GM19397 (cell line): Measurements from ENCODE around the gene SERPINA5.

Experiments used
- ATAC-seq: cut with Tn5 transposase; IDR thresholded peaks from one replicate; pipeline ENCODE4 v1.9.1; 2021; ENCODE audit warnings: mild to moderate bottlenecking, moderate library complexity; ENCODE audit not compliant: unreplicated experiment

The SERPINA5 gene

DNA sequence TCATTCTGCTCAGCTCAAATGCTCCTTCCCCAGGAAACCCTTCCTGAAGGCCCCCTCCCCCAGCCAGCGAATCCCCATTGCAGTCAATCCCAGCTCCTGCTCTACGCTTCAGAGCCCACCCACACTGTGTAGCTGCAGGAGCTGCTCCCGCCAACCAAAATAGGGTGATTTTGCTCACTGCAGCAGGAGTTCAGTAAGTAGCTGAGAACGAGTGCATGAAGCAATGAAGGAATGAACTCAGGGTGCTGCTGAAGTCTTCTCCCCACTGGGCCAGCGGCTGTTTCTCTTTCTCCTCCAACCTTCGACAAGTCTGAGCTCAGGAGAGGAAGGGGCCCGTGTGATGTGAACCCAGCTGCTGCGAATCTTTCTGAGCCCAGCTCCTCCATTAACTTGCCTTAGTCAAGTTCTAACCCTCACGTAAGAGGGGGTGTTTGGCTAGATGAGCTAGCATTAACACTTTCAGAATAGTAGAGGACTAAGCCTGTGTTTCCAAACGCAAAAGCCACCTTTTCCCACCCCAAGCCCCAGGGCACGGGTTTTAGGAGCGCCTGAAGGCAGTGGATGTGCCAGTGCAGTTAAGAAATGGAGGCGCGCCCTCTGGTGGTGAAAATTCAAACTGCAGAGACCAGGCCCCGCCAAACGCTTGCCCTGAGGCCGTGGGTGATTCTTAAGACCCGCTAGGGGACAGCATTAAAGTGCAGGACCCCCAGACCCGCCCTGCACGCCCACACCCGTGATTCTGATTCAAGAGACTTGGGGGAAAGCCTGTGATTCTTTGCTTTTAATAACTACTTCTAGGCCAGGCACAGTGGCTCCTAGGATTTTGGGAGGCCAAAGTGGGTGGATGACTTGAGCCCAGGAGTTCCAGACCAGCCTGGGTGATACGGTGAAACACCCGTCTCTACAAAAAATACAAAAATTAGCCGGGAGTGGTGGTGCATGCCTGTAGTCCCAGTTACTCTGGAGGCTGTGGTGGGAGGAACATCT is 31.9 kb upstream of the SERPINA5 start:
- no peak for ATAC-seq

GRCh38 chr14:94550041-94550440 is 31.2 kb upstream of the SERPINA5 start:
- no peak for ATAC-seq

DNA sequence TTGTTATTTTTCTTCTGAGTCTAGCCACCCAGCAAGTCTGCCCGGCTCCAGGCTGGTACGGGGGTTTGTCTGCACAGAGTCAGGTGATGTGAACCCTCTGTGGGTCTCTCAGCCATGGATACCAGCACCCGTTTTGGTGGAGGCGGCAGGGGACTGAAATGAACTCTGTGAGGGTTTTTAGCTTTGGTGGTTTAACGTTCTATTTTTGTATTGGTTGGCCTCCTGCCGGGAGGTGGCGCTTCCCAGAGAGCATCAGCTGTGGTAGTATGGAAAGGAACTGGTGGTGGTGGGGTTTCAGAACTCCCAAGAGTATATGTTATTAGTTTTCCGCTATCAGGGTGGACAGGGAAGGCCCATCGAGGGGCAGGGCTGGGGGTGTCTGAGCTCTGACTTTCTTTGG is 25.2 kb upstream of the SERPINA5 start:
- no peak for ATAC-seq

DNA sequence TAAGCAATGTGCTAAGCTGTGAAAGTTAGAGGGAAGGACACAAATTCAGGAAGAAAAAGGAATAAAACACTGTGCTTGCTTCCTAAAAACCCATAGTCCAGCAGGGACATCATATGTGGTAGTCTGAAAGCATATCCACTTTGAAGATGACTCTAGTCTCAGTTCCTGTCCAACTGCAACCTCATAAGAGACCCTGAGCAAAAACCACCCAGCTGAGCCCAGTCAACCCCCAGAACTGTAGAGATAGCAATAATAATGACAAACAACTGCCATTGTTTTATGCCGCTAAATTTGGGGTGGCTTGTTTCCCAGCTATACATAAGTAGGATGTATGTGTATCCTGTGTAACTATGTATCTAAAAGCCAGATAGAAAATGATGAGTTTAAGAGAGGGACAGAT is 23.9 kb upstream of the SERPINA5 start:
- ATAC-seq, result no peak

DNA sequence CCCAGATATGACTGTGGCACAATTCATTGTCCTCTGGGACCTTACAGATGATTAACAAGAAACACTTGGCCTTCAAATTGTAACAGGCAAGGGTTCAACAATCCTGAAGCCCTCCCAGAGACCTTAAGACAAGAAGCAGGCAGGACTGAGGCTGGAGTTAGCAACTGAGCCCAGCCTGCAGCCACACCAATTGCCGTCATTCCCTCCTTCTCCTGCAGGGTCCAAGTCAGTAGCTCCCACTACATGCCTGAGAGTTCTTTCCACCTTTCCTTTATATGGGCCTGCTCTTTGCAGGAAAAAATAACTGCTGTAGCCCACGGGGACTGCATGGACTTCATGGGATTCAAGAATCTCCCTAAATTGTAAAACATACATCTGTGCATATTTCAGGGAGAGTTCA is 22.4 kb upstream of the SERPINA5 start:
- no peak for ATAC-seq

DNA sequence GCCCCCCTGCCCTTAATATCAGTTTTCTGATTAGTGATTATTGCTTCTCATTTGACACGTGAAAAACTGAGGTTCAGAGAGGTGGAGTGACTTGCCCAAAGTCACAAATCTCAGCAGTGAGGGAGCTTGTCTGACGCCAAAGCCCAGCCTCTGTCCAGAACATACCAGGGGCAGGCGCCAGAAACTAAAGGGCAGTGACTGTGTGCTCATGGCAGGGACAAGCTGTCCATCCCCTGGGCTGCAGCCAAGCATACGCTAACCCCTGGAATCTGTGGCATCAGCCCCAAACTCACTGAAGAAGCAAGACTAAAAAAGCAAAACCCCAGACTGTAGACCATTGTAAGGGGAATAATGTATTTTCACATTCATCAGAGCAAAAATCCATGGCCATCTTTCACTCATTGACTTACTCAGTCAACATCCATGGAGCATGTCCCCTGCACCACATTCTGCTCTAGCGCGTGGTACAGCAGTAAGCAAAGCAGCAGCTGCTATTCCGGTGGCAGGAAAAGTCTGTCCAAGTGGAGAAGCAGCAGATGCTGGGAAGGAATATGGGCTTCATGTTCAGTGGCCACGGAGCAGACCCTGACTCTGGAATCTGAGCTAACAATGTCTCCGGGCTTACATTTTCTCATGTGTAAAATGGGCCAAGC is 21.5 kb upstream of the SERPINA5 start:
- no peak for ATAC-seq

GRCh38 chr14:94560291-94560665 is 20.9 kb upstream of the SERPINA5 start:
- ATAC-seq, result no peak

DNA sequence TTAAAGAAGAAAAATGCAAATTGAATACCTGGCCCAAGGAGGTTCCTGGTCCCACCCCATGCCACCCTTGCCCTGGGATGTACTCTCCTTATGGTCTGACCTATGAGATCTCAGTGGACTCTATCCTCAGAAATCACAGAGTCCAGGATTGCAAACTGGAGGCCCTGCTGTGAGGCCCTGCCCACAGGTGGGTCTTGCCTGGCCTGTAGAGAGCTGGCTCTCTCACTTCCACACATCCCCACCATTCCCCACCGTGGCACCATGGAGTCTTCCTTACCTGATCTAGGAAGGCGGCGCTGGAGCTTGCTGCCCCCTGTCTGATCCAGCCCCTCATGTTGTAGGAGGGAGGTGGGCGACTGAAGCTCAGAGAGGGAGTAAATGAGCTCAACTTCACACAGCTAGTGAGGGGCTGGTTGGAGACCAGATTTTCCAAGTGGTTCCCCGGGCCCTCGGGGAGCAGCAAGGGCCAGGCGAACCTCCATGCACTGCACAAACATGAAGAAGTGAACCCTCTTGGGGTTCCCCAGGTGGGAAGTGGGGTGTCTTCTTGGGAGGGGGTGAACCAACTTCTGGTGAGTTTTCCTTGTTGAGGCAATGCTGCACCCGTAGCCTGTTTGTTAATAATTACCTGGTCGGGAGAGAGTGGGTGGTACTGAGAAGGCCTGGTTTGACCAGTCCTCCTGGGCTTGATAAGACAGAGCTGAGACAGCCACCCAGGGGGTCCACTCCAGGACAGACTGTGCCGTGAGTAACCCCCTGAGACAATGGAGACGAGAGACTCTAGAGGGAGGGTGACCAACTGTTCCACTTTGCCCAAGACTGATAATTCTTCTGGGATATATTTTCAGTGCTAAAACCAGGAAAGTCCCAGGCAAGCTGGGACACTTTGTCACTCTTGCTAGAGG is 20.2 kb upstream of the SERPINA5 start, which contains the start of gene SERPINA4:
TSS of gene SERPINA4 (plus strand) at position 692 of the 905 bp plus-strand sequence. CDS start 2,041 bp downstream, outside the sequence.
- ATAC-seq, result no peak

DNA sequence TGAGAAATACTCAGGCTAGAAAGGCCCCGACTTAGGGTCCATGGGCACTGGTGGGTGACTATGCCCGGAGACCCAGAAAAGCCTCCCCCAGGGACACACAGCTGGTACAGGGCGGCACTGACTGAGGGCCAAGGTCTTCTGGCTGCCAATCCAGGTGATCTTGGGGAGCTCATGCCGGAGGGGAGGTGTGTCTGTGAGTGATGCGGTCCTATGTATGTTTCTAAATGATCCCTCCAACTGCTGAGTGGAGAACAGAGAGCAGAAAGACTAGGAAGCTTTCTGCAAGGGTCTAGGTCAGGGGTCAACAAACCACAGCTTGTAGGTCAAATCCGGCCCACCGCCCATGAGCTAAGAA is 19.6 kb upstream of the SERPINA5 start:
- ATAC-seq, result no peak

DNA sequence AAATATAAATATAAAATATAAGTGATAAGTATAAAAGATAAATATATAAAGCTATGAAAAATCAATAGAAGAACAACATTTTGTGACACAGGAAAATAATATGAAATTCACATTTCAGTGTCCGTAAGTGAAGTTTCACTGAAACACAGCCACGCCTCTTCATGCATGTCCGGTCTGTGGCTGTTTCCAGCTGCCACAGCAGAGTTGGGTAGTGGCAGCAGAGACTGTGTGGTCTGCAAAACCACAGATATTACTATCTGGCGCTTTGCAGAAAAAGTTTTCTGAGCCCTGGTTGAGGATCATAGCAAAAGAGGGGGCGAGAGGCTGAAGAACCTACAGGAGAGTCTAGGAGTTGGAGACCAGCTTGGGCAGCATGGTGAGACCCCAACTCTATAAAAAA is 19.2 kb upstream of the SERPINA5 start:
- no peak for ATAC-seq

- ATAC-seq, result no peak
These were observed 18.0 kb upstream of the SERPINA5 start for GRCh38 chr14:94562941-94563883.

GRCh38 chr14:94564381-94564780 is 16.8 kb upstream of the SERPINA5 start:
- ATAC-seq, result no peak

DNA sequence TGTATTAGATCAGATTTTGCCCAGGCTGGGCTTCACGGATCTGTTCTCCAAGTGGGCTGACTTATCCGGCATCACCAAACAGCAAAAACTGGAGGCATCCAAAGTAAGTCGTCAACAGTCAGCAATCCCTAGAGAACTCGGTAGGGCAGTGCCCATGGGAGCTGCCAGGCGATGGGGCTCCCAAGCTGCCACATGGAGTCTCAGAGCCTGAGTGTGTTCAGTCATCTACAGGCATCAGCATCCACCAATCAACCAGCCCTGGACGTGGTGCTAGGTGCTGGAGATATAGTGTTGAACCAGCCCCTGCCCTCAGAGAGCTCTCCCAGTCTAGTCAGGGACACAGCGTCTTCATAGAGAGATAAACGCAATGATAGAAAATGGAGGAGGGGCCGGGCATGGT is 13.0 kb upstream of the SERPINA5 start:
- no peak for ATAC-seq

DNA sequence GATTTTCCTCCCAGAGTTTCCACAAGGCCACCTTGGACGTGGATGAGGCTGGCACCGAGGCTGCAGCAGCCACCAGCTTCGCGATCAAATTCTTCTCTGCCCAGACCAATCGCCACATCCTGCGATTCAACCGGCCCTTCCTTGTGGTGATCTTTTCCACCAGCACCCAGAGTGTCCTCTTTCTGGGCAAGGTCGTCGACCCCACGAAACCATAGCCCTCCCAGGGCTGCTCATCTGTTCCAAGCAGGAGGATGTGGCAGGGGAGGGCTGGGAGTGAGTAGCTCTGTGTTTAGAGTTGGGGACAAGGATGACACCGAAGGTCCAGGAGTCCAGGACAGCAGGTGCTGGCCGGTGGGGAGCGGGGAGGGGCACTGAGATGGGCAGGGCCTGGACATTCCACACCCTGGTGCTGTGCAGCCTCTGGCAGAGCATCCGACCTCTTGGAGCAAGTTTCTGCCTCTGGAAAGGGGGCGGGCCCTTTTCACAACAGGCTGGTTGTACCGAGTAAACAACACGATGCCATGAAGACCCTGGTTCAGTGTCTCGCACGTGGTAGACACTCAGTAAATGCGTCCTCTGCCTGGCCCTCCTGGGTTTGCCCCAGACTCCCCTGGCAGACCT is 11.7 kb upstream of the SERPINA5 start:
- ATAC-seq, result no peak

DNA sequence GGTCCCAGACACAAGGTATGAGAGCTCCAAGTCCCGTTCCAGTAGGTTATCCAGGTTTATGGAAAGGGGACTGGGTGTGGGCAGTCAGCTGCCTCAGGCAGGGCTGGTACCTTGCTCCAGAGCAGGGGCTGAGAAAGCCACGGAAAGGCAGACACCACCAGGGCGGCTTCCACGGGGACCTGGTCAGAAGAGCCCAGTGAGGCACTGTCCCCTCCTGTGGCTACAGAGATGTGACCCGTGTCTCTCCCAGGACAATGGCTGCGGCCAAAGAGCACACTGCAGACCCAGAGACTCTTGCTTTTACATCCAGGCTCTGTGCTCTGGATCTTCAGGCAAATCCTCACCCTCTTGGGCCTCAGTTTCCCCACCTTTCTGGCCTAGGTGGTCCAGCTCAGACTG is 11.2 kb upstream of the SERPINA5 start:
- ATAC-seq, result no peak

GRCh38 chr14:94570440-94570839 is 10.8 kb upstream of the SERPINA5 start:
- no peak for ATAC-seq

- no peak for ATAC-seq
These were observed 9.8 kb upstream of the SERPINA5 start for GRCh38 chr14:94571395-94571794.

GRCh38 chr14:94571950-94572349 is 9.3 kb upstream of the SERPINA5 start:
- ATAC-seq, result no peak

DNA sequence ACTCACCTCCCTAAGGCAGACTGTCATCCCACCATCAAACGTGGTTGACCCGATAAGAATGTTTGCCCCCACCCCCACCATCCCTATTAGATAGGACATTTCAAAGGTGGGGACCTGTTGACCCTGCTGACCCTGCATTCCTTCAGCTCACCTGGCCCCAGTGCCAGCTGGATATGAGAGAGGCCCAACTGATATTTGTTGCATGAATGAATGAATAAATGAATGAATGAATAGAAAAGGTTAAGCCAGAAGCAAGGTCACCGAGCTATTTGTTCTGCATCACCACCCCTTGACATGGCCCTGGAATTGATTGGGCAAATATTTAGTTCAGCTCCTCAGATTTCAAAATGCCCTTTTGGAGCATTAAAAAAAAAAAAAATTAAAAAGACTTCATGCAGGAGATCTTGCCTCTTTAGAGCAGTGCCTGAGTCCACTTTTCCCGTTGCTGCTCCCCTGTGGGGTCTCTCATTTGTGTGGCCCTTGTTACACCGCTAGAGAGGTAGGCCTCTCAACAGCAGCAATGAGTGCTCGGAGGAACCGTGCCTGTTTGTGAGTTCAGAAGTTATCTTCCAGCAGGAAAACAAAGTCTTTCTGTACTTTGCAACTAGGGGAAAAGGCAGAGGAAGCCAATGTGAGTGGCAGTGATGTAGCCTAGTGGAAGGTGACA is 8.5 kb upstream of the SERPINA5 start:
- no peak for ATAC-seq
